GM19467 (cell line): Measurements from ENCODE around the gene ARHGEF7.
"Not testable (repeated sequence)": the region's sequence is repeated elsewhere in the genome, so short reads cannot be mapped to it uniquely, and the experiment has no call there.

ENCODE experiments used
- ATAC-seq: cut with Tn5 transposase; IDR thresholded peaks from one replicate; pipeline ENCODE4 v1.9.1; 2021; ENCODE audit warnings: mild to moderate bottlenecking, moderate library complexity; ENCODE audit not compliant: unreplicated experiment

The ARHGEF7 gene

GRCh38 chr13:111248822-111249221 is 133.7 kb downstream of the ARHGEF7 start:
- no peak for ATAC-seq

DNA sequence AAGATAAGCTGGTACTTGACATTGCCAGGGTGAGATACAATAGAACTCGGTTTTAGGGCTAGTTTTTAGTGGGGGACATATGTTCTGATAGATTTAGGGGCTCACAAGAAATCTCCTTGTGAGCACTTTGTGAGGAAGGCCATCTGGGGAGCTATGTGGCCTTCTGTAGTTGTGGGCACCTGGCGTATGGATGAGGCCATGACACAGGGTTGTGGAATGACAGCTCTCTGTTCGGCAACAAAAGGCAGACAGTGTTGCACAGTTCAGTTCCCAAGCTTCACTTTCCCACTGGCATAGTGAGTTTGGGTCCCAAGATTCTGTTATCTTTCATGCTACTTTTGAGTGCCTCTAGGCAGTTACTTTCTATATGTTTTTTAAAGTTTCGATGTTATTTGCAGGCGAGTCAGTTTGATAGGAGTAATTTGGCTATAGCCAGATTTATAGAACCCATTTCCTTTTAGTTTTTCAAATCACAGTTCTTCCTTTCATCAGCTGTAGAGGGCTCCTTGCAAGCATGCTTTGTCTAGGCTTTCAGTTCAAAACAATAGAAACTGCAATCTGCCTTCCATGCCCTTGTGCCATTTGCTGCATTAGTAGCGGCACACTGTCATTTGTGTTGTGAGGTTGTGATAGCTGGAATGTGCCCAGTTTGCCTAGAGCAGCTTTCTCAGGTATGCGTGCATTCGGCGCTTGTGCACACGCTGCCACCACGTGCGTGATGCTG is 134.7 kb downstream of the ARHGEF7 start:
- ATAC-seq = no peak

- no peak for ATAC-seq
These were observed 136.7 kb downstream of the ARHGEF7 start for GRCh38 chr13:111251646-111252445.

DNA sequence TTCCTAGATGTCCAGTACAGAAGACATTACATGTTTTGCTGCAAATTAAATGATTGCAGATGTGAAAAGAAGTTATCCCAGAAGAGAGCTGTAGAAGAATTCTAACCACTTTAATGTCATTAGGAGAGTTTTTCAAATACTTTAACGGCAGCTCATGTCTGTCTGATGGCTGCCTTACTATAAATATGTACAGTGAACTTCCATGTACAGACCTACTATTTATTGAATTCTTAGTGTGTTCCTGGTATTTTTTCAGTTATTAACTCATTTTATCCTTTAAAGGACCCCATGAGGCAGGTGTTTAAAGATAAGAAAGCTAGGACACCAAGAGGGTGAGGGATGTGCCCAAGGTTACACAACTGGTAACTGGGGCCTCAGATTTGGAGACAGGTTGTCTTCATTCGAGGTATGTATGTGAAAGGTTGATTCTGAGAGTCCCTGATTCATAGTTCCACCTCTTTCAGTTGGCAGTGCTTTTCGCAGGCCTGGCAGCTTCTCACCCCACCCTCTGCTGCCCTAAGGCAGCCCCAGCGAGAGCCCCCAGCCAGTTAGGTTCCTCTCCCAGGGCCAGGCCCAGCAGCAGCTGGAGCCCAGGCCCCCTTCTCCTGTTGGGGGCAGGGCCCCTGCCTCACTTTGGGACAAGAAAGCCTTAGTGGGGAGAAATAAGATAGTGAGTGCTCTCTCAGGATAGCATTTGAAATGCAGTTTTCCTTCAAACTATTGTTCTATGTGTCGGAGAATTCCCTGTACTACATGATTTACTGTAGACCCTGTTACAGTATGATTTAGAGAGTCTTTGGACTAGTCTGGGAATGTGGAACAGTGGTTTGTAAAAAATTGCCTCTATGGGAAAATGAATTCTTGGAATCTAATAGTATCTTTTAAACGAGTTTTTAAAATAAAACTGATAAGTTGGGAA is 137.6 kb downstream of the ARHGEF7 start:
- no peak for ATAC-seq

GRCh38 chr13:111253365-111253872 is 138.3 kb downstream of the ARHGEF7 start:
- no peak for ATAC-seq

DNA sequence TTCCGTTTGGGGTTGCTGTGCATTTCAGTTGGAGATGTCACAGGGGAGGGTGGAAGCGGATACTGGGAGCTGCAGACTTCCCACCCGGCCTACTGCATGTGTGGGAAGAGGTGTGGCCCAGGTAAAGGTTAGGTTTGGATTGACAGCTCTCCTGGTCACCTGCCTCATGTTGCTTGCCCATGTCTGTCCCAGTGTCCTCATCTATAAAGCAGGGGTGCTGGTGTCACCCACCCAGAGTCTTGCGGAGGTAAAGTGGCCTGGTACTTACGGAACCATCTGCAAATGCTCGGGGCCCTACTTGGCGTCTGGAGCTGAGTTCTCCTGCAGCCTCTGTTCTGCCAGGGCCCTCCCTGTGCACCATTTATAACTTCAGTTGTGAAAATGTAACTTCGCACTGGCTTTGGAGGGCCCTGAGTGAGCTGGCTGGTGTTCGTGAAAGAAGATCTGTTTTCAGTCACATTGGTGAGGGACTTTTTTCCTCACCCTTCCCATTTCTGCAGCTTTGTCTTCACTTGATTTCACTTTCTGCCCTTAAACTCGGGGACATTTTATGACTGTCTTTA is 140.2 kb downstream of the ARHGEF7 start:
- ATAC-seq = no peak

- no peak for ATAC-seq
These were observed 141.3 kb downstream of the ARHGEF7 start for GRCh38 chr13:111256458-111256857.

DNA sequence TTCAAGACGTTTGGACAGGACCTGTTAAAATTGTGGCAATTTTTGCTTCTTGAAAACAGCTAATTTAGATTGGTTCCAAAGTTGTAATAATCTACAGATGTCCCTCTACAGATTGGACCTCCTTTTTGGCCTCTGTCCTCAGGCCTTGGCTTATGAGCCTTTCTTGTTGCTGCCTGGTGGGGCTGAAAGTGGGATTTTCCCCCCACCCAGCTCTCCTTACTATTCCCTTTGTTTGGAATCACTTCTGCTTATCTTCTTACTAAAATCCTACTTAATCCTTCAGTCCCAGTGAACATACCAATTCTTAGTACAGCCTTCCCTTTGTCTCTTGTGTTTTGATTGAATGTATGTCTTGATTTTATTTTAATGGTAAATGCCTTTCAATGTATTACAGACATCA is 141.8 kb downstream of the ARHGEF7 start:
- ATAC-seq = no peak

DNA sequence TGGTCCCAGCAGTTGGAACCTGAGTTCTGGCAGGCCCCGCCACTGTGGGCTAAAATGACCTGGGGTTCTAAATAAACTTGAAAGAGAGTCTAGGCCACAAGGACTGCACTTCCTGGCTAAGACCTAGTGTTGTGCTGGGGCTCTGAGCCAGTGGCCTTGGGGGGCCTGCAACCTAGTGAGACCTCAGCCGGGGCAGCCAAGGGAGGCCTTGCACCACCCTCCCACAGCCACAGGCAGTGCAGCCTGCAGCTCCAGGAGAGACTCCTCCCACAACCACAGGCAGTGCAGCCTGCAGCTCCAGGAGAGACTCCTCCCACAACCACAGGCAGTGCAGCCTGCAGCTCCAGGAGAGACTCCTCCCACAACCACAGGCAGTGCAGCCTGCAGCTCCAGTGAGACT is 142.8 kb downstream of the ARHGEF7 start:
- ATAC-seq = not testable (repeated sequence)

- ATAC-seq = no peak
These were observed 143.5 kb downstream of the ARHGEF7 start for GRCh38 chr13:111258637-111259036.

DNA sequence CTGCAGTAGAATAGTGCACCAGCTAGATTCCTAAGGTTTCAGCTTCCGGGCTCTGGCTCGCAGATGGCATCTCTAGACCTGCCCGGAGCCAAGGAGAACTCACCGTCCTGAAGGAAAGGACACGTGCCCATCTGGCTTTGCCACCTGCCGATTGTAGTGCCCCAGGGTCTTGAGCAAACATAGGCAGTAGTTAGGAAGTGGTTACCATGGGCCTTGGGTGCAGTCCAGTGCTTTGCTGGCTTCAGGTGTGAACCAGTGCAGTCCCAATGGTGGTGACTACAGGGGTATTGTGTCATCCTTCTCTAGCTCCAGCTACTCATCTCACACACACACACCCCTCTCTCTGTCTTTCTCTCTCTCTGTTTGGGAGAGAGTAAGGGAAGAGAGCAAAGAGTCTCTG is 143.9 kb downstream of the ARHGEF7 start:
- ATAC-seq = no peak

DNA sequence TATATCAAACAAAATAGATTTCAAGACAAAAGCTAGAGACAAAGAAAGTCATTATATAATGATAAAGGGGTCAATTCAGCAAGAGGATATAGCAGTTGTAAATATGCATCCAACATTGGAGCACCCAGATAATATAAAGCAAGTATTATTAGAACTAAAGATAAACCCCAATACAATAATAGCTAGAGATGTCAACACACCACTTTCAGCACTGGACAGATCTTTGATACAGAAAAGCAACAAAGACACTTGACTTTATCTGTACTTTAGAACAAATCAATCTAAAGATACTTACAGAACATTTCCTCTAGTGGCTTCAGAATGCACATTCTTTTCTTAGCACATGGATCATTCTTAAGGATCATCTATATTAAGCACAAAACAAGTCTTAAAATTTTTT is 146.2 kb downstream of the ARHGEF7 start:
- ATAC-seq = no peak

- ATAC-seq = no peak
These were observed 147.2 kb downstream of the ARHGEF7 start for GRCh38 chr13:111262281-111262680.

DNA sequence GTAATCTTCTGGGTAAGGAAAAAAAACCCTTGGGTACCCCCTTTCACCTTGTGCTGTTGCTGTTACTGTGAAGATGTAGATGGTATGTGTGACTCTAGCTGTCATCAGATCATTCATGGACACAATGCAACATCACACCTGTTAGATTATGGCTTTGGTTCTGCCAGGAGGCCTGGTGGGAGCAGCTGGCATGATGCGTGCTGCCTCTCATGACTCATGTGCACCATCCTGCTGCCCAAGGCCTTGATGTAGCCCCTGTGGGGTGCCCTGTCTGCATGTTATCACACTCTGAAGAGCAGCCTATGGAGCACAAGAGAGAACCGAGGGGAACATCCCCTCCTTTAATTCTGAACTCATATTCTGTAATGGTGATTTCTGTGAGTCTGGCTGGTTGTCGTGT is 147.6 kb downstream of the ARHGEF7 start:
- no peak for ATAC-seq

GRCh38 chr13:111263566-111263965 is 148.5 kb downstream of the ARHGEF7 start:
- no peak for ATAC-seq

DNA sequence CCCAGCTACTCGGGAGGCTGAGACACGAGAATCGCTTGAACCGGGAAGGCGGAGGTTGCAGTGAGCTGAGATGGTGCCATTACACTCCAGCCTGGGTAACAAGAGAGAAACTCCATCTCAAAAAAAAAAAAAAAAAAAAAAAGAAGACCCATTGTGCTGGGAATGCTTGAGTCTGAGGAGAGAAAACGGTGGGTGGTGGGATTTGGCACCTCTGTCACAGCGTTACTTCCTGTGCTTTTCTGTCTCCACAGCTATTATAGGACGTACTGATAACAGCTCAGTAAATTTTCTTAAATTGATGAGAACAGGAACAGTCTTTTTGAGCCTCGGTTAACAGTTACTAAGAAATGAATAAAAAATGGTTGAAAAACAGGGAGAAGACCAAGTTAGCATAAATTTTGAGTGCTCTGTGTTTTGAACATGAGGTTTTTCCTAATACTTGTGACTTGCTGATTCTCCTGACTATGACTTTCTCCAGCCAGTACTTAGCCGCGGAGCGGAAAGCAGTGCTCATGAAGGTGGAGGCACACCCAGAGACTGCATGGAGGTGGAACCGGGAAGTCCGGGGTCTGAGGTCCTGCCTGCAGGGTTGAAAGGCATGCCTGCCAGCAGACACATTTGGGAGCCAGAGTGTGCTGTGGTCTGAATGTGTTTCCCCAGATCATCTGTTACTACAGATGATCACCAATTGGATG is 150.0 kb downstream of the ARHGEF7 start:
- no peak for ATAC-seq

GRCh38 chr13:111265701-111266035 is 150.6 kb downstream of the ARHGEF7 start:
- no peak for ATAC-seq

- no peak for ATAC-seq
These were observed 152.1 kb downstream of the ARHGEF7 start for GRCh38 chr13:111267205-111267604.

DNA sequence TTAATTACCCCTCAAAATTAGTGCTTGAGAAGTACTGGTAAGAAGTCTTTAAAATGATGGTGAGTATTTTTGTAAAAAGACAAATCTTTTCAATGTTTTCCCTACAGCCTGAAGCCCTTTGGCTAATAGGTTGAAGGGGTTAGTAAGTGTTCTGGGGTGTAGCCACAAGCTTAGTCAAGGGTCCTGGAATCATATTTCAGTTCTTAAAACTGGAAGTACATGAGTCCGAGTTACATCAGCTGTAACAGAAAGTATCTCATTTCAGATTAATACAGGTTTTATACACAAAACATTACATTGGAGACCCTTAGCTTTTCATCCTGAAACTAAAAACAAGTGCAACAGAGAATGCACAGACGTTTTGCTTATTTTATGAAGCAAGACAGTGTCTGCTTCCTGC is 152.7 kb downstream of the ARHGEF7 start:
- no peak for ATAC-seq

DNA sequence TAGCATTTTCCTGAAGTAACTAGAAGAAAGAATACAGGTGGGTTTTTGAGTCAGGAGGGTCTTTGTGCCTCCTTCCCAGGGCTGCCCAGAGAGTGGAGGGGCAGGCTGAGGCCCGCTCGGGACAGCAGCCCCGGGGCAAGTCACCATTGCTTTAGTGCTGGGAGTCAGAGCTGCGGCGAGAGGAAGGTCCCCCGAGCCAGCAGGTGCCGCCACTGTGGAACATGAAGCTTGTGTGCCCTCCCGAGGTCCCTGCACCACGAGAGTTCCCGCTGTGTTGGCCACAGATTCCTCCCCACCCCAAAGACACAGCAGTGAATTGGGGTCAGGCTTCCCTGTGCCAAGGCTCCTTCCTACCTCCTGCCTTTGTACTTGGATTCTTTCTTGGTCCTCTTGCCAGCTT is 154.4 kb downstream of the ARHGEF7 start:
- no peak for ATAC-seq
